ENCODE results near the gene B9D1. TPM values are rescaled to one million over a fixed set of nuclear protein-coding genes. Genes with fewer than 3 reads are reported as not detected.

B9D1 gene
- total and polyA plus RNA-seq, 2 experiments from 2014 or later: 29.6 to 30.8 TPM

DNA sequence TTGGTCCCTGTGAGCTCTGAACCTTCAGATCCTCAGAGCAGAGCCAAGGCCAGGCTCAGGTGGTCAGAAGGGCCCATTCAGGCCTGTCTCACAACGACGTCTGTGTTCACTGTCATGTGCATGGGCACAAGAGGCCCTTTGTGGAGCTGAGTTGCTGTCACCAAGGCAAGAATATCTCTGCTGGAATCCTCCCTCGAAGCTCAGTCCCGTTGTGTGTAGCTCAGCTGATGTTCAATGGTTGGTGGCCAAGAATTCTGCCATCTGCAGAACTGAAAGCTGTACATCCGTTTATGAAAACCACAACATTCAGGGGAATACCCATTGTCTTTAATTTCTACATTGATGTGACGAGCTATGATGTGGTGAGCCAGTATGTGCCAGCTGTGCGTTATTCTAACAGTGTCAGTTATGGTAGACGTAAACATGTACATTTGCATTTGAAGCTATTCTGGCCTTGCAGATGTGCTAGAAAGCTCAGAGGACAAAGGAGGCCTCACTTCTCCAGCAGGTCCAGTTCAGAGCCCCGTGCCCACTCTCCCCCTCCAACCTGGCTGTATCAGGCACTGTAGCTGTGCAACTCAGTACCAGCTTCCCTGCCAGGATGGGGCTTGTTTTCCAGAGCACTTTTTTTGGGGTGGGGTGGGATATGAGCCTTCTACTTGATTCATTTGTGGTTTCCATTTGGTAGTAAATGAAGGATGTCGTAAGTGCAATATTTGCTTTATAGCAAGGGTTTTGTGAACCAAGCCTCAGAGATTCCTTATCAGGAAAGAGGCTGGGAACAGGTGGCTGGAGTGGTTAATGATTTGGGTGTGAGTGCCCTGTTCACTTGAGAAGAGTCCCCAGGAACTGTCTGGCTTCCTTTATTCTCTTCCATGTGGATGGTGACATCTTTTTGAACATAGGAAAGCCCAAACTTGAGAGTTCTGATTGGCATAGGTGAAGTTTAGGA lies 56.1 kb downstream of the B9D1 start:
- no peak overlapping the region for H3K4me2 ChIP-seq
- no peaks in the 10 kb centered on the region for H3K9me2 ChIP-seq (replicated peaks; ENCODE audit: insufficient read depth)
- H3K79me2 ChIP-seq: peaks cover 2% of the 10 kb centered on the region
- H3K4me1 ChIP-seq (ENCODE audit: insufficient read depth): no peaks in the 10 kb centered on the region
- H2AFZ ChIP-seq: no peak overlapping the region
- no peaks in the 10 kb centered on the region for H3K9me3 ChIP-seq (ENCODE audit: low read depth)
- TF ChIP-seq EZH2phosphoT487 (IDR thresholded peaks at IDR 0.05; ENCODE audit: low read depth, severe bottlenecking, unreplicated experiment) (no peak), EZH2 (IDR thresholded peaks at IDR 0.05; ENCODE audit: borderline replicate concordance) (no peak)
- TF ChIP-seq, protein P1, sequence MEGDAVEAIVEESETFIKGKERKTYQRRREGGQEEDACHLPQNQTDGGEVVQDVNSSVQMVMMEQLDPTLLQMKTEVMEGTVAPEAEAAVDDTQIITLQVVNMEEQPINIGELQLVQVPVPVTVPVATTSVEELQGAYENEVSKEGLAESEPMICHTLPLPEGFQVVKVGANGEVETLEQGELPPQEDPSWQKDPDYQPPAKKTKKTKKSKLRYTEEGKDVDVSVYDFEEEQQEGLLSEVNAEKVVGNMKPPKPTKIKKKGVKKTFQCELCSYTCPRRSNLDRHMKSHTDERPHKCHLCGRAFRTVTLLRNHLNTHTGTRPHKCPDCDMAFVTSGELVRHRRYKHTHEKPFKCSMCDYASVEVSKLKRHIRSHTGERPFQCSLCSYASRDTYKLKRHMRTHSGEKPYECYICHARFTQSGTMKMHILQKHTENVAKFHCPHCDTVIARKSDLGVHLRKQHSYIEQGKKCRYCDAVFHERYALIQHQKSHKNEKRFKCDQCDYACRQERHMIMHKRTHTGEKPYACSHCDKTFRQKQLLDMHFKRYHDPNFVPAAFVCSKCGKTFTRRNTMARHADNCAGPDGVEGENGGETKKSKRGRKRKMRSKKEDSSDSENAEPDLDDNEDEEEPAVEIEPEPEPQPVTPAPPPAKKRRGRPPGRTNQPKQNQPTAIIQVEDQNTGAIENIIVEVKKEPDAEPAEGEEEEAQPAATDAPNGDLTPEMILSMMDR (IDR thresholded peaks at IDR 0.05; ENCODE audit: poor library complexity): no peak
- no peaks in the 10 kb centered on the region for H3K27me3 ChIP-seq
- H3K27ac ChIP-seq: no peak overlapping the region
- 92% methylated on average over 10 of the region's 10 CpGs for WGBS (ENCODE audit: low lambda C conversion rate, missing lambda C conversion rate)
- H4K20me1 ChIP-seq (ENCODE audit: insufficient read depth, poor library complexity, severe bottlenecking): no peaks in the 10 kb centered on the region
- H3K4me3 ChIP-seq: no peak overlapping the region
- no peaks in the 10 kb centered on the region for H3K36me3 ChIP-seq (replicated peaks; ENCODE audit: insufficient read depth, low read depth)
- no peak for DNase-seq (ENCODE audit: low spot score)

DNA sequence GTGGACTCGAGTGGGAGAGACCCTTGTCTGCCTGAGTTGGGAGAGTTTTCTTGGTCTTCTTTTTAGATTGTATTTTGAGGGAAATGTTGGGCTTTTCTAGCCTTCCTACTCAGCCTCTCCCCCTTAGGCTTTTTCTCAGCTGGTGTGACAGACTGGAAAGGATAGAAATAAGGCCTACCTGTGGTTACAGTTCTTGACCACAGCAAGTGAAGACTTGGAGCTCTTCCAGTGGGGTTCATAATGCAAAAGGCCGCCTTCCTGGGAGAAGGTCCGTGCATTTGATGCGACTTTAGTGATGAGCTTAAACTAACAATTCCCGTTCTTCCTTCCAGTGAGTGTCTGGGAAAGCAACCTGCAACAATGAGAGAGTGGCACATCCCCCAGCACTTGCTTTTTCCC lies 56.8 kb downstream of the B9D1 start:
- Histone ChIP-seq H3K9me3 (ENCODE audit: low read depth) (no peaks in the 10 kb centered on the region), H2AFZ (no peak overlapping the region), H3K9me2 (replicated peaks; ENCODE audit: insufficient read depth) (no peaks in the 10 kb centered on the region), H3K27ac (no peak overlapping the region), H3K27me3 (no peaks in the 10 kb centered on the region), H4K20me1 (ENCODE audit: insufficient read depth, poor library complexity, severe bottlenecking) (no peaks in the 10 kb centered on the region), H3K4me1 (ENCODE audit: insufficient read depth) (no peaks in the 10 kb centered on the region), H3K36me3 (replicated peaks; ENCODE audit: insufficient read depth, low read depth) (no peaks in the 10 kb centered on the region), H3K79me2 (peaks cover 3% of the 10 kb centered on the region), H3K4me3 (no peak overlapping the region), H3K4me2 (no peak overlapping the region)
- TF ChIP-seq EZH2 (IDR thresholded peaks at IDR 0.05; ENCODE audit: borderline replicate concordance) (no peak), EZH2phosphoT487 (IDR thresholded peaks at IDR 0.05; ENCODE audit: low read depth, severe bottlenecking, unreplicated experiment) (no peak)
- TF ChIP-seq, protein P1 (IDR thresholded peaks at IDR 0.05; ENCODE audit: poor library complexity): no peak
- 96% methylated on average over 5 of the region's 5 CpGs for WGBS (ENCODE audit: low lambda C conversion rate, missing lambda C conversion rate)
- DNase-seq (ENCODE audit: low spot score): no peak

DNA sequence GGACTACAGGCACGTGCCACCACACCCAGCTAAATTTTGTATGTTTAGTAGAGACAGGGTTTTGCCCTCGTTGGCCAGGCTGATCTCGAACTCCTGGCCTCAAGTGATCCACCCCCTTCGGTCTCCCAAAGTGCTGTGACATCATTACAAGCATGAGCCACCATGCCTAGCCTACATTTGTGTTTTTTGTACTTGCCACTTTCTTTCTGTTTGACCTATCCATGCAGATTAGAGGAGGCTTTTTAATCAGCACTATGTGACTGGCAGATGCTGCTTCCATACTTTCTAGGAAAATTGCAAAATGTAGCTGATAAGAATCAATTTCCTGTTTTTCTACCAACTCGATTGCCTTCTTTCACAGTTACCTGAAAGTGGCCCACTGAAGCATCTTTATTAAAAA lies 57.3 kb downstream of the B9D1 start:
- DNase-seq (ENCODE audit: low spot score): no peak
- no peaks in the 10 kb centered on the region for H4K20me1 ChIP-seq (ENCODE audit: insufficient read depth, poor library complexity, severe bottlenecking)
- peaks cover 4% of the 10 kb centered on the region for H3K79me2 ChIP-seq
- no peaks in the 10 kb centered on the region for H3K4me1 ChIP-seq (ENCODE audit: insufficient read depth)
- H3K4me2 ChIP-seq: no peak overlapping the region
- H3K27ac ChIP-seq: no peak overlapping the region
- no peaks in the 10 kb centered on the region for H3K9me2 ChIP-seq (replicated peaks; ENCODE audit: insufficient read depth)
- H3K9me3 ChIP-seq (ENCODE audit: low read depth): no peaks in the 10 kb centered on the region
- H3K4me3 ChIP-seq: no peak overlapping the region
- TF ChIP-seq, protein P1 (IDR thresholded peaks at IDR 0.05; ENCODE audit: poor library complexity): no peak
- TF ChIP-seq EZH2 (IDR thresholded peaks at IDR 0.05; ENCODE audit: borderline replicate concordance) (no peak), EZH2phosphoT487 (IDR thresholded peaks at IDR 0.05; ENCODE audit: low read depth, severe bottlenecking, unreplicated experiment) (no peak)
- 89% methylated on average over 5 of the region's 5 CpGs for WGBS (ENCODE audit: low lambda C conversion rate, missing lambda C conversion rate)
- no peaks in the 10 kb centered on the region for H3K27me3 ChIP-seq
- H2AFZ ChIP-seq: no peak overlapping the region
- no peaks in the 10 kb centered on the region for H3K36me3 ChIP-seq (replicated peaks; ENCODE audit: insufficient read depth, low read depth)
